Adrenal gland (tissue), 12 donors: ENCODE data around the gene STN1. TPM values are rescaled to one million over a fixed set of nuclear protein-coding genes. Genes with fewer than 3 reads are reported as not detected.
A peak's percentile ranks its signal among the peaks of the same experiment; 100 is the strongest.

Experiments
- DNase-seq, 7 donors: peaks; one replicate each; pipeline ENCODE4 v3.0.0-alpha.2; 2019 to 2020
- H3K27ac ChIP-seq, 5 donors: fragments of 200-600 bp; sonication (generic) in 4 of 5; 1 replicate in 3 of 5; 2 replicates in 2 of 5; pipeline versions ENCODE4 v1.5.1 to v1.8.0; 2016 to 2020; ENCODE audit warnings: mild to moderate bottlenecking in 1 of 5
- H3K27me3 ChIP-seq: fragments of 200-600 bp; 2 replicates; pipeline ENCODE4 v1.8.0; 2021
- H3K36me3 ChIP-seq, 2 donors: fragments of 200-600 bp; replicated peaks in 1 of 2; 1 replicate in 1 of 2; 2 replicates in 1 of 2; pipeline versions ENCODE4 v1.5.1 to v1.8.0; 2018 to 2022
- H3K4me1 ChIP-seq, 2 donors: fragments of 200-600 bp; replicated peaks in 1 of 2; 1 replicate in 1 of 2; 2 replicates in 1 of 2; pipeline versions ENCODE4 v1.5.1 to v1.8.0; 2018 to 2021
- H3K4me3 ChIP-seq, 4 donors: fragments of 200-600 bp; sonication (generic) in 3 of 4; one replicate each; pipeline ENCODE4 v1.5.1; 2016 to 2018
- H3K9me3 ChIP-seq, 3 donors: fragments of 200-600 bp; sonication (generic) in 1 of 3; replicated peaks in 1 of 3; 1 replicate in 2 of 3; 2 replicates in 1 of 3; pipeline versions ENCODE4 v1.5.1 to v1.8.0; 2016 to 2021
- POLR2A ChIP-seq, 2 donors: fragments of 450-650 bp; IDR thresholded peaks; one replicate each; pipeline ENCODE4 v1.6.1; 2017; ENCODE audit warnings: antibody characterized with exemption in 2 of 2, mild to moderate bottlenecking in 2 of 2, moderate library complexity in 1 of 2
- WGBS, 4 donors: extraction: QIAGEN DNeasy Blood & Tissue Kit in 2 of 4; methylation state at CpG; one replicate each; pipeline versions ENCODE4 v1.1.5 to v1.1.7; 2013 to 2017; 5-methylcytosine and 5-hydroxymethylcytosine counted together
- intact Hi-C, 2 donors: fragments of 100-400 bp; cut with DNase I; formaldehyde crosslinking; loops; one replicate each; pipeline versions ENCODE4 v1.14.1 to v1.15.0; 2022 to 2023
- polyA plus RNA-seq, 3 donors: library from polyadenylated mRNA; stranded (reverse); fragments of 200-250 nt in 2 of 3; fragments of 350-450 nt in 1 of 3; fragmentation: Illumina TruSeq in 1 of 3; extraction: RNeasy Lipid Tissue Mini Kit (QIAGEN cat#74804) in 1 of 3; gene quantifications; one replicate each; pipeline ENCODE4 v1.2.3, GENCODE V29; 2013 to 2014
- total RNA-seq, 9 donors: library from RNA; depleted of rRNA in 4 of 9; stranded (reverse); fragments of >200 nt in 4 of 9; fragments of 120-200 nt in 1 of 9; fragmentation: NEBNext Ultra II Directional in 1 of 9; extraction: Animal tissue kit (Norgen Biotek cat#: 25700) in 1 of 9; gene quantifications; one replicate each; pipeline versions ENCODE4 v1.1.0 to v1.2.4, GENCODE V29; 2013 to 2023
- TF ChIP-seq, protein P1 (sequence below), 6 experiments: fragments of 450-650 bp in 4 of 6; fragments of 200-600 bp in 2 of 6; sonication (generic) in 1 of 6; IDR thresholded peaks; 1 replicate in 5 of 6; 2 replicates in 1 of 6; pipeline versions ENCODE4 v1.5.1 to v1.8.0; 2016 to 2021; ENCODE audit warnings: antibody characterized with exemption in 6 of 6, mild to moderate bottlenecking in 2 of 6, moderate library complexity in 1 of 6
- donor health status: healthy with polysubstance abuse.
- donor health status: Bipolar disorder and iron deficiency.
- donor health status: DM: yes; HTN: yes; CAD: no.
- donor health status: DM: no; HTN: no; CAD: no.
- donor health status: DM: no; HTN: no; CAD: no.
- donor health status: DM: yes; HTN: yes; CAD: no.

Gene STN1
- total and polyA plus RNA-seq, 12 donors: 14.8 to 73.6 (median 36.2) TPM

DNA sequence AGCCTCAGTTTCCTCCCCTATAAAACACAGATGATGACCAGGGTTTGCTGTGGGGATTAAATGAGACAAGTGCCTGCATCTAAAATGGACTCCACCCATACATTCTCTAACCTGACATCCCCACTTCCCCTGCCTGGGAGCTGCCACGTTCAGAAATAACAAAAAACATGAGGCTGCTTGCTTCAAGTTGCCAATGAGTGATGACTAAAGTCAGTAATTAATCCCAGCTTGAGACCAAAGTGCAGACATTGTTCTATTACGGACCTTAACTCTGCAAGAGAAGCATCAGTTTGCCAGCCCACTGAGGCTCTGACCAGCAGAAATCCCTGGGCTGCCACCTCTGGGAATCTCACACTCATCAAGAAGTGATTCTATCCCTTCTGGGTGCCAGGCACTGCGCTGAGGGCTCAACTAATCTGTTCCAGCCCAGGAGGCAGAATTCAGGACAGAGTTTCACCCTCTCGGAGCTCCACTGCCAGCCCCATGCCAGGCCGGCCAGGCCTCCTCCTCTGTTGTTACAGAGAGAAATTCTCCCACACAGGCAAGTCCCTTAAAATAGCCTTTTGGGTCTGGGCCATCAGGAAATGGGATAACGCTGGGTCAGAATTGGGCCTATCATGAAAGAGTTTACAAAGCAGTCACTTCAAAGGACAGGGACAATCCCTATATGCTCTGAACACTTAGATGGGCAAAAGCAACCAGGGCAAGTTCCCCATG lies 74.0 kb downstream of the STN1 start:
- Histone ChIP-seq H3K4me1 (peaks cover 0 to 18% of the 10 kb centered on the region in 2 donors), H3K9me3 (no peaks in the 10 kb centered on the region), H3K4me3 (no peak overlapping the region), H3K36me3 (no peaks in the 10 kb centered on the region), H3K27ac (peak overlapping the region in 1 of 5 donors; percentile 40), H3K27me3 (no peaks in the 10 kb centered on the region)
- WGBS, 4 donors: 61 to 77% (median 65%) methylated on average over 2 to 6 of the region's 6 CpGs
- TF ChIP-seq, protein P1, sequence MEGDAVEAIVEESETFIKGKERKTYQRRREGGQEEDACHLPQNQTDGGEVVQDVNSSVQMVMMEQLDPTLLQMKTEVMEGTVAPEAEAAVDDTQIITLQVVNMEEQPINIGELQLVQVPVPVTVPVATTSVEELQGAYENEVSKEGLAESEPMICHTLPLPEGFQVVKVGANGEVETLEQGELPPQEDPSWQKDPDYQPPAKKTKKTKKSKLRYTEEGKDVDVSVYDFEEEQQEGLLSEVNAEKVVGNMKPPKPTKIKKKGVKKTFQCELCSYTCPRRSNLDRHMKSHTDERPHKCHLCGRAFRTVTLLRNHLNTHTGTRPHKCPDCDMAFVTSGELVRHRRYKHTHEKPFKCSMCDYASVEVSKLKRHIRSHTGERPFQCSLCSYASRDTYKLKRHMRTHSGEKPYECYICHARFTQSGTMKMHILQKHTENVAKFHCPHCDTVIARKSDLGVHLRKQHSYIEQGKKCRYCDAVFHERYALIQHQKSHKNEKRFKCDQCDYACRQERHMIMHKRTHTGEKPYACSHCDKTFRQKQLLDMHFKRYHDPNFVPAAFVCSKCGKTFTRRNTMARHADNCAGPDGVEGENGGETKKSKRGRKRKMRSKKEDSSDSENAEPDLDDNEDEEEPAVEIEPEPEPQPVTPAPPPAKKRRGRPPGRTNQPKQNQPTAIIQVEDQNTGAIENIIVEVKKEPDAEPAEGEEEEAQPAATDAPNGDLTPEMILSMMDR (IDR thresholded peaks at IDR 0.05): no peak
- TF ChIP-seq POLR2A (IDR thresholded peaks at IDR 0.05): no peak
- intact Hi-C loops: no loop called here
- no peak for DNase-seq

GRCh38 chr10:103843045-103843444 lies 74.9 kb downstream of the STN1 start:
- no peak overlapping the region for H3K27ac ChIP-seq
- DNase-seq: no peak
- H3K4me1 ChIP-seq: peaks cover 0 to 18% of the 10 kb centered on the region in 2 donors
- H3K27me3 ChIP-seq: no peaks in the 10 kb centered on the region
- H3K4me3 ChIP-seq: no peak overlapping the region
- no peaks in the 10 kb centered on the region for H3K9me3 ChIP-seq
- WGBS, 4 donors: 67 to 92% (median 78%) methylated on average over 3 of the region's 3 CpGs
- TF ChIP-seq, protein P1 (IDR thresholded peaks at IDR 0.05): no peak
- TF ChIP-seq POLR2A (IDR thresholded peaks at IDR 0.05): no peak
- no peaks in the 10 kb centered on the region for H3K36me3 ChIP-seq
- intact Hi-C loops: no loop called here

GRCh38 chr10:103842605-103843004 lies 75.4 kb downstream of the STN1 start:
- H3K27ac ChIP-seq: no peak overlapping the region
- H3K27me3 ChIP-seq: no peaks in the 10 kb centered on the region
- WGBS, 4 donors: 52 to 72% (median 62%) methylated on average over 7 of the region's 7 CpGs
- no peak overlapping the region for H3K4me3 ChIP-seq
- no peak for DNase-seq
- no peaks in the 10 kb centered on the region for H3K9me3 ChIP-seq
- intact Hi-C loops: no loop called here
- H3K36me3 ChIP-seq: no peaks in the 10 kb centered on the region
- TF ChIP-seq, protein P1 (IDR thresholded peaks at IDR 0.05): no peak
- TF ChIP-seq POLR2A (IDR thresholded peaks at IDR 0.05): no peak
- H3K4me1 ChIP-seq: peaks cover 0 to 18% of the 10 kb centered on the region in 2 donors

- no peak for DNase-seq
- WGBS, 4 donors: 82 to 93% (median 87%) methylated on average over 7 of the region's 7 CpGs
- Histone ChIP-seq H3K9me3 (no peaks in the 10 kb centered on the region), H3K36me3 (no peaks in the 10 kb centered on the region), H3K4me1 (peaks cover 0 to 18% of the 10 kb centered on the region in 2 donors), H3K27ac (no peak overlapping the region), H3K4me3 (no peak overlapping the region), H3K27me3 (no peaks in the 10 kb centered on the region)
- intact Hi-C loops: no loop called here
- no peak for TF ChIP-seq POLR2A (IDR thresholded peaks at IDR 0.05)
- TF ChIP-seq, protein P1 (IDR thresholded peaks at IDR 0.05): no peak
Observed at GRCh38 chr10:103841519-103841918, 76.5 kb downstream of the STN1 start.
